WERI-Rb-1 (cell line): ENCODE data around the gene ATP2B3.

Experiments used
- DNase-seq: peaks from one replicate; pipeline ENCODE4 v3.0.0-alpha.2; 2020
- H3K27ac ChIP-seq: fragments of 250-450 bp; sonication (Bioruptor Pico); 2 replicates; pipeline ENCODE4 v1.5.1; 2020; ENCODE audit warnings: mild to moderate bottlenecking, moderate library complexity
- H3K27me3 ChIP-seq: fragments of 250-450 bp; sonication (Bioruptor Pico); 2 replicates; pipeline ENCODE4 v1.5.1; 2021; ENCODE audit warnings: mild to moderate bottlenecking, low read depth, moderate library complexity; ENCODE audit not compliant: insufficient read depth, severe bottlenecking
- H3K36me3 ChIP-seq: fragments of 250-450 bp; sonication (Bioruptor Pico); 2 replicates; pipeline ENCODE4 v1.5.1; 2020; ENCODE audit warnings: mild to moderate bottlenecking, moderate library complexity
- H3K4me3 ChIP-seq: 2 replicates; pipeline ENCODE4 v1.5.1; 2011; ENCODE audit warnings: low read depth, mild to moderate bottlenecking, control low read depth, low read length
- H3K9me3 ChIP-seq: fragments of 250-450 bp; sonication (Bioruptor Pico); 2 replicates; pipeline ENCODE4 v1.5.1; 2021; ENCODE audit warnings: mild to moderate bottlenecking, moderate library complexity; ENCODE audit not compliant: severe bottlenecking
- TF ChIP-seq, protein P1 (sequence below): IDR thresholded peaks from 2 replicates; pipeline ENCODE4 v1.5.1; 2011; ENCODE audit warnings: low read depth, mild to moderate bottlenecking, control low read depth, inconsistent platforms, low read length

The ATP2B3 gene

DNA sequence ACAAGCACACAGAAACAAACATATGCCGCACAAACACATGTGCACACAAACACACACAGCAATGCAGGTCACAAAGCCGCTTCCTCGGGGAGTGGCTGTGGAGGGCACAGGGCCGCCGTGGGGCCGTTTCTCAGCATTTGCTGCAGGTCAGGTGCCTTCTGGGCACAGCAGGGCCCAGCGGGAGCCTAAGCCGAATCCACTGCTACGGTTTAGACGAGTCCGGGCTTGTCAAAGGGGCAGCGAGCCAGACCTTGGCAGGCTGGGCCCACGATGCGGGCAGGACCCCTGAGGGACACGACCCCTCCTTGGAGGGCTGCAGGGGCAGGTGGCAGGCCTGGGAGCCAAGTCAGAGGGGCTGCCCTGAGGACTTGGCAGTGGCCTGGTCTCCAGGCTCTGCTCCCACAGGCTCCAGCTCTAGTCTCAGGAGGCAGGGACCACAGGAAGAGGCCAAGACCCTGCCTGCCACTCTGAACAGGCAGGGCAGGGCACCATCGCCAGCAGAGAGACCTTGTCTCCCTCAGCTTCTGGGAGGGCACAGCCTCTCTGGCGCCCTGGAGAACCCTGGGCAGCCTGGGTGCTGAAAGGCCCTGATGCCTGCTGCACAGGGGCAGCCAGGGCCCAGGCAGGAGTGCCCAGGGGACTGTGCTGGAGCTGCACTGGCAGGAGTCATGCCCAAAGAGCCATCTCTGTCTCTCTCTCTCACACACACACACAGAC, 5.5 kb upstream of the ATP2B3 start:
- Histone ChIP-seq H3K27me3 (peaks cover 26% of the 10 kb centered on the region), H3K9me3 (no peaks in the 10 kb centered on the region), H3K4me3 (no peak overlapping the region), H3K36me3 (no peaks in the 10 kb centered on the region), H3K27ac (peak overlapping the region; percentile 83)
- peak; percentile 78 for DNase-seq
- TF ChIP-seq, protein P1, sequence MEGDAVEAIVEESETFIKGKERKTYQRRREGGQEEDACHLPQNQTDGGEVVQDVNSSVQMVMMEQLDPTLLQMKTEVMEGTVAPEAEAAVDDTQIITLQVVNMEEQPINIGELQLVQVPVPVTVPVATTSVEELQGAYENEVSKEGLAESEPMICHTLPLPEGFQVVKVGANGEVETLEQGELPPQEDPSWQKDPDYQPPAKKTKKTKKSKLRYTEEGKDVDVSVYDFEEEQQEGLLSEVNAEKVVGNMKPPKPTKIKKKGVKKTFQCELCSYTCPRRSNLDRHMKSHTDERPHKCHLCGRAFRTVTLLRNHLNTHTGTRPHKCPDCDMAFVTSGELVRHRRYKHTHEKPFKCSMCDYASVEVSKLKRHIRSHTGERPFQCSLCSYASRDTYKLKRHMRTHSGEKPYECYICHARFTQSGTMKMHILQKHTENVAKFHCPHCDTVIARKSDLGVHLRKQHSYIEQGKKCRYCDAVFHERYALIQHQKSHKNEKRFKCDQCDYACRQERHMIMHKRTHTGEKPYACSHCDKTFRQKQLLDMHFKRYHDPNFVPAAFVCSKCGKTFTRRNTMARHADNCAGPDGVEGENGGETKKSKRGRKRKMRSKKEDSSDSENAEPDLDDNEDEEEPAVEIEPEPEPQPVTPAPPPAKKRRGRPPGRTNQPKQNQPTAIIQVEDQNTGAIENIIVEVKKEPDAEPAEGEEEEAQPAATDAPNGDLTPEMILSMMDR, result no peak

GRCh38 chrX:153512501-153512893, 4.9 kb upstream of the ATP2B3 start:
- Histone ChIP-seq H3K9me3 (no peaks in the 10 kb centered on the region), H3K36me3 (no peaks in the 10 kb centered on the region), H3K4me3 (no peak overlapping the region), H3K27me3 (peaks cover 21% of the 10 kb centered on the region), H3K27ac (peak overlapping the region; percentile 83)
- DNase-seq, result no peak
- TF ChIP-seq, protein P1, result no peak

- H3K27me3 ChIP-seq, result peaks cover 20% of the 10 kb centered on the region
- H3K9me3 ChIP-seq, result no peaks in the 10 kb centered on the region
- no peaks in the 10 kb centered on the region for H3K36me3 ChIP-seq
- TF ChIP-seq, protein P1, result no peak
- no peak overlapping the region for H3K27ac ChIP-seq
- no peak overlapping the region for H3K4me3 ChIP-seq
- DNase-seq, result no peak
Observed at GRCh38 chrX:153513265-153513664, 4.2 kb upstream of the ATP2B3 start.

DNA sequence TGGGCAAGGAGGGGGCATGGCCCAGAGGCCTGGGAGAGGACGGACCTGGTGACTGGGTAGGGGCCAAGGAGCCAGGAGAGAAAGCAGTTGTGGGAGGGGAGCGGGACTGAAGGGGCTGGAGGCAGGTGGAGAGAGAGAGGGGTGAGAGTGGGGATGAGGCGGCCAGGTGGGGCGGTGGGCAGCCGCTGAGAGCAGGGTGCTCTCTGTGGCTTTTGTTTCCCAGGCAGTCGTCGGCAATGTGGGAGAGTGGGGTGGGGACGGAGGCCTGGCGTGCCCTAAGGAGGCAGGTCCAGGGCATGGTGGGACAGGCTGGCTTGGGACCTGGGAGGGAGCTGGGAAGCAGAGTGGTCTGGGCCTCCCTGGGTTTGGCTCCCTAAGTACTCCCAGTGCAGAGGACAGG, 3.2 kb upstream of the ATP2B3 start:
- no peaks in the 10 kb centered on the region for H3K9me3 ChIP-seq
- no peaks in the 10 kb centered on the region; the same call in 1 of the 2 replicates for H3K36me3 ChIP-seq
- TF ChIP-seq, protein P1, result no peak
- DNase-seq, result no peak
- H3K4me3 ChIP-seq, result no peak overlapping the region
- H3K27me3 ChIP-seq, result peaks cover 23% of the 10 kb centered on the region
- H3K27ac ChIP-seq, result no peak overlapping the region

DNA sequence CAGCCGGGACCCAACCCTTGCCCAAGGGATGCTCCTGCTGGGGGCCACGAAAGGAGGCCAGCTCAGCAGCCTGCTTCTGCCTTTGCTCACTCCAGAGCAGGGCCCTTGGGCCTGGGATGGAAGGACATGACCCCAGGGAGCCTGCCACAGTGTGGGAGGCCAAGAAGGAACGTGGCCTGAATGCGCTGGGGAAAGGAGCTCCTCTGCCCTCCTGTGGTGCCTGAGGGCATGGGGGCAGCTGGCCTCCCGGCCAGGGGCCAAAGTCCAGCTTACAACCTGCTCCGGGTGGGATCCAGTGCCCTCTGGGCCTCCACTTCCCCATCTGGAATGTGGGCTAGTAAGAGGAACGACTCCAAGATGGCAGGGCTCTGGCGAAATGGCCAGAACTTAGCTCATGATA, 2.0 kb upstream of the ATP2B3 start:
- DNase-seq, result no peak
- H3K27ac ChIP-seq, result no peak overlapping the region
- H3K36me3 ChIP-seq, result no peaks in the 10 kb centered on the region; the same call in 1 of the 2 replicates
- no peak overlapping the region for H3K4me3 ChIP-seq
- H3K9me3 ChIP-seq, result no peaks in the 10 kb centered on the region
- H3K27me3 ChIP-seq, result peaks cover 17% of the 10 kb centered on the region
- TF ChIP-seq, protein P1, result no peak

- peaks cover 15% of the 10 kb centered on the region for H3K27me3 ChIP-seq
- TF ChIP-seq, protein P1, result no peak
- no peaks in the 10 kb centered on the region for H3K9me3 ChIP-seq
- H3K4me3 ChIP-seq, result no peak overlapping the region
- no peak for DNase-seq
- H3K36me3 ChIP-seq, result no peaks in the 10 kb centered on the region; the same call in 1 of the 2 replicates
- H3K27ac ChIP-seq, result no peak overlapping the region
Observed at GRCh38 chrX:153516073-153516472, 1.4 kb upstream of the ATP2B3 start.
